Ascending aorta (tissue), 2 donors: ENCODE measurements around the gene USP5. TPM values are rescaled to one million over a fixed set of nuclear protein-coding genes. Genes with fewer than 3 reads are reported as not detected.

ENCODE experiments used
- DNase-seq, 2 donors: peaks; one replicate each; pipeline ENCODE4 v3.0.0-alpha.2; 2019; ENCODE audit warnings: low spot score in 2 of 2
- H3K27ac ChIP-seq, 2 donors: fragments of 200-600 bp; sonication (generic); one replicate each; pipeline ENCODE4 v1.5.1; 2016 to 2017; ENCODE audit warnings: mild to moderate bottlenecking in 1 of 2
- H3K27me3 ChIP-seq: fragments of 200-600 bp; sonication (generic); one replicate; pipeline ENCODE4 v1.5.1; 2017
- H3K36me3 ChIP-seq, 2 donors: fragments of 200-600 bp; sonication (generic); one replicate each; pipeline ENCODE4 v1.5.1; 2016
- H3K4me1 ChIP-seq, 2 donors: fragments of 200-600 bp; sonication (generic); one replicate each; pipeline ENCODE4 v1.5.1; 2016 to 2017; ENCODE audit warnings: mild to moderate bottlenecking in 1 of 2
- H3K4me3 ChIP-seq, 2 donors: fragments of 200-600 bp; sonication (generic); one replicate each; pipeline ENCODE4 v1.5.1; 2016 to 2017; ENCODE audit warnings: mild to moderate bottlenecking in 1 of 2
- H3K9me3 ChIP-seq, 2 donors: fragments of 200-600 bp; sonication (generic); one replicate each; pipeline ENCODE4 v1.5.1; 2016
- intact Hi-C: fragments of 100-400 bp; cut with DNase I; formaldehyde crosslinking; loops from one replicate; pipeline ENCODE4 v1.15.1; 2023
- total RNA-seq: library from RNA; depleted of rRNA; stranded (reverse); fragments of >200 nt; gene quantifications from one replicate; pipeline ENCODE4 v1.1.0, GENCODE V29; 2016
- TF ChIP-seq, protein P1 (sequence below), 3 experiments: fragments of 200-600 bp in 2 of 3; fragments of 450-650 bp in 1 of 3; sonication (generic) in 2 of 3; IDR thresholded peaks; one replicate each; pipeline ENCODE4 v1.5.1; 2016 to 2019; ENCODE audit warnings: antibody characterized with exemption in 3 of 3, mild to moderate bottlenecking in 1 of 3, moderate library complexity in 1 of 3

Gene USP5
- total RNA-seq, 1 donor from 2014 or later = 46.2 TPM

DNA sequence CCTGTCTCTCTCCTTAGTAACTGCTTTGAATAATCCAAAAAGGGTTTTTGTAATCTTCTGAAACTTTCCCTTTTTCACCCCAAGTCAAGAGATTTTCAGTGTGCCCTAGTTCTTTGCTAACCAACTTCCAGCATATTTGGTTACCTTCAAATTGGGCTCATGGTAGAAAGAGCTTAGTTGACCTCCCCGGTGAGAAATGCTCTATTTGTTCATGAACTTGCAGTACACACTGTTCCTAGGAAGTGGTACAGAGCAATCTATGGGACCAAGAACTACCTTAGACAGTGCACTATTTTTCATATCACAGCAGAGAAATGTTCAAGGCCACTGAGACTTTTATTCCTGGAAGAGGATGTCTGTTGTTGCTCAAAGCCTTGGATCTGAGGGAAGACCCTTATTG, 1.7 kb downstream of the USP5 start:
- H3K4me3 ChIP-seq = peak overlapping the region; percentile 65 to 79
- intact Hi-C loops = loop anchor here (2.0 to 5.0 kb wide), 2 partner anchors 13 to 246 kb away; partner anchors contain the start of genes CHD4 and TPI1
- H3K27ac ChIP-seq = peak overlapping the region; percentile 87 to 94

DNA sequence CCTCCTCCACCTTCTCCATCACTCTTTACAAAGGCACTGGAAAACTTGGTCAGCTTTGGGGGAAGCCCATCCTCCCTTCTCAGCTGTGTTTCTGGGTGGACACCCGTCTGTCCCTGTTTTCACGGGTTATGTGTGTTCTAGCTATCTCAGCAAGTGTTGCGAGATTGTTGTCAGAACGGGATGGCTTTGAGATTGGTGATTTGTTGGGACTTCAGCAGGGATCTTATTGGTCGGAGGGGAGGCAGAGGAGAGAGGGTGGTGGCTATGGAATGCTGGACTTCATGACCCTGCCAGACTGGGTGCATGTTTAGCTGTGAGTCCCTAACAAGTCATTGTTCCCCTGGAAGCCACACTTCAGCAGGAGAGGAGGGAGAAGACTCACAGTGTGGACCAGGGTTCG, 2.1 kb downstream of the USP5 start:
- no peaks in the 10 kb centered on the region for H3K27me3 ChIP-seq
- H3K9me3 ChIP-seq = no peaks in the 10 kb centered on the region
- TF ChIP-seq, protein P1, sequence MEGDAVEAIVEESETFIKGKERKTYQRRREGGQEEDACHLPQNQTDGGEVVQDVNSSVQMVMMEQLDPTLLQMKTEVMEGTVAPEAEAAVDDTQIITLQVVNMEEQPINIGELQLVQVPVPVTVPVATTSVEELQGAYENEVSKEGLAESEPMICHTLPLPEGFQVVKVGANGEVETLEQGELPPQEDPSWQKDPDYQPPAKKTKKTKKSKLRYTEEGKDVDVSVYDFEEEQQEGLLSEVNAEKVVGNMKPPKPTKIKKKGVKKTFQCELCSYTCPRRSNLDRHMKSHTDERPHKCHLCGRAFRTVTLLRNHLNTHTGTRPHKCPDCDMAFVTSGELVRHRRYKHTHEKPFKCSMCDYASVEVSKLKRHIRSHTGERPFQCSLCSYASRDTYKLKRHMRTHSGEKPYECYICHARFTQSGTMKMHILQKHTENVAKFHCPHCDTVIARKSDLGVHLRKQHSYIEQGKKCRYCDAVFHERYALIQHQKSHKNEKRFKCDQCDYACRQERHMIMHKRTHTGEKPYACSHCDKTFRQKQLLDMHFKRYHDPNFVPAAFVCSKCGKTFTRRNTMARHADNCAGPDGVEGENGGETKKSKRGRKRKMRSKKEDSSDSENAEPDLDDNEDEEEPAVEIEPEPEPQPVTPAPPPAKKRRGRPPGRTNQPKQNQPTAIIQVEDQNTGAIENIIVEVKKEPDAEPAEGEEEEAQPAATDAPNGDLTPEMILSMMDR (IDR thresholded peaks at IDR 0.05) = no peak
- peaks cover 36 to 38% of the 10 kb centered on the region in 2 donors for H3K36me3 ChIP-seq
- intact Hi-C loops = loop anchor here (5.0 kb wide), 1 partner anchor 247 kb away; the partner anchor contains the start of gene CHD4
- no peak for DNase-seq
- H3K4me1 ChIP-seq = peaks cover 4 to 18% of the 10 kb centered on the region in 2 donors
- no peak overlapping the region for H3K4me3 ChIP-seq
- H3K27ac ChIP-seq = peak overlapping the region; percentile 87 to 94

More for the DNA sequence above, 1.7 kb downstream of the USP5 start:
- H3K27me3 ChIP-seq = no peaks in the 10 kb centered on the region
- peaks cover 32 to 36% of the 10 kb centered on the region in 2 donors for H3K36me3 ChIP-seq
- no peaks in the 10 kb centered on the region for H3K9me3 ChIP-seq
- no peak for DNase-seq
- TF ChIP-seq, protein P1 (IDR thresholded peaks at IDR 0.05) = no peak
- peaks cover 4 to 18% of the 10 kb centered on the region in 2 donors for H3K4me1 ChIP-seq

DNA sequence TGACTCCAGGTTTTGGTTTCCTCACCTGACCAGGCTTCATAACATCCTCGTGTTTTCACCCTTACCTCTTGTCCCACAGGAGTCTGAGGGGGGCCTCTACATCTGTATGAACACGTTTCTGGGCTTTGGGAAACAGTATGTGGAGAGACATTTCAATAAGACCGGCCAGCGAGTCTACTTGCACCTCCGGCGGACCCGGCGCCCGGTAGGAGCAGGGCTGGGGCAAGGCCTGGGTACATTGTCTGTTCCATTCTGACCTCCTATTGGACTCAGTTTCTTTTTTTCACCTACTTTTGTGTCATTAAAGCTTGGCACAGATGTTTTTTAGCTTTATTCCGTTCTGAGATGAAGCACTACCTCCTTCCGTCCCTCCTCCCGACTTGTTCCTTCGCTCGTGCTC, 3.4 kb downstream of the USP5 start:
- TF ChIP-seq, protein P1 (IDR thresholded peaks at IDR 0.05) = no peak
- intact Hi-C loops = no loop called here
- no peaks in the 10 kb centered on the region for H3K9me3 ChIP-seq
- no peaks in the 10 kb centered on the region for H3K27me3 ChIP-seq
- H3K27ac ChIP-seq = peak overlapping the region; percentile 60 to 87
- H3K36me3 ChIP-seq = peaks cover 48 to 51% of the 10 kb centered on the region in 2 donors
- no peak overlapping the region for H3K4me3 ChIP-seq
- no peak for DNase-seq
- peaks cover 4 to 18% of the 10 kb centered on the region in 2 donors for H3K4me1 ChIP-seq

DNA sequence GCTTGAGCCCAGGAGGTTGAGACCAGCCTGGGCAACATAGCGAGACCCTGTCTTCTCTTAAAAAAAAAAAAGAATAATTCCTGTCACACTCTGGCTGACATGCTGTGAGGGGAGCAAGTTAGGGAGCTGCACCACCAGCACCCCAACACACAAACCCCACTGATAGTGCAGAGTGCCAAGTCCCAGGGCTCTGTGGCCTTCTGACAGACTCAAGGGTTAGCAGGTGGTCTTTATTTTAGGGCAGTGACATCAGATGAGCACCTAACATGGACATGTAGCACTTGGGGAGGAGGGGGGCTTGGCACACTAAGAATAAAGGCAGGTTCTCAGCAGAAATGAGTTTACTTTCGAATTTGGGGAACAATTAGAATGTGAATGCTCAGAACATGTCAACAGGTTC, 6.8 kb downstream of the USP5 start:
- Histone ChIP-seq H3K27me3 (no peaks in the 10 kb centered on the region), H3K4me1 (peaks cover 0 to 7% of the 10 kb centered on the region in 2 donors), H3K27ac (no peak overlapping the region), H3K36me3 (peaks cover 81 to 86% of the 10 kb centered on the region in 2 donors), H3K9me3 (no peaks in the 10 kb centered on the region), H3K4me3 (no peak overlapping the region)
- intact Hi-C loops = no loop called here
- no peak for DNase-seq
- TF ChIP-seq, protein P1 (IDR thresholded peaks at IDR 0.05) = no peak

DNA sequence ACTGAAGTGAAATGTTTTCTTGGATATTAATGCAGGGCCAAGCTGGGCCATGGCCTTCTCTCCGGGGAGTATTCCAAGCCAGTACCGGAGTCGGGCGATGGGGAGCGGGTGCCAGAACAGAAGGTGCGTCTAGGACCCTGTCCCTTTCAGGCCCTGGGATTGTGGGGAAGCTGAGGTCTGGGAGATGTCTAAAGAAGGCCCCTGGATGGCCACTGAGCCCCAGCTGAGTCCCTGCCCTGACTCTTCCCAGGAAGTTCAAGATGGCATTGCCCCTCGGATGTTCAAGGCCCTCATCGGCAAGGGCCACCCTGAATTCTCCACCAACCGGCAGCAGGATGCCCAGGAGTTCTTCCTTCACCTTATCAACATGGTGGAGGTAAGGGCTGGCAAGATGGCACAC, 8.2 kb downstream of the USP5 start:
- H3K27ac ChIP-seq = no peak overlapping the region
- DNase-seq = no peak
- TF ChIP-seq, protein P1 (IDR thresholded peaks at IDR 0.05) = no peak
- intact Hi-C loops = no loop called here
- no peaks in the 10 kb centered on the region for H3K27me3 ChIP-seq
- peaks cover 93 to 99% of the 10 kb centered on the region in 2 donors for H3K36me3 ChIP-seq
- H3K4me1 ChIP-seq = no peaks in the 10 kb centered on the region
- no peaks in the 10 kb centered on the region for H3K9me3 ChIP-seq
- no peak overlapping the region for H3K4me3 ChIP-seq

DNA sequence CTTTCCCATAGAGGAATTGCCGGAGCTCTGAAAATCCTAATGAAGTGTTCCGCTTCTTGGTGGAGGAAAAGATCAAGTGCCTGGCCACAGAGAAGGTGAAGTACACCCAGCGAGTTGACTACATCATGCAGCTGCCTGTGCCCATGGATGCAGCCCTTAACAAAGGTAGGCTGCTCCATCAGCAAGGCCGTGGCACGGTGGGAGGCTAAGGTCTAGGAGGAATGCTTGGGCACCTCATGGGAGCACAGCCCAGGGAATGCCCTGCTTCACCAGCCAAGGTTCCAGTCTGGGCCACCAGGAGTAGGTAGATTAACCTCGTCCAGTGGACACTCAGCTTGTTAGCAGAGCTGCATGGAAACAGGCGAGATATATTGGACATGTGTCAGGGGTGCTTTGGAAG, 9.0 kb downstream of the USP5 start:
- Histone ChIP-seq H3K4me3 (no peak overlapping the region), H3K27ac (no peak overlapping the region), H3K27me3 (no peaks in the 10 kb centered on the region), H3K4me1 (no peaks in the 10 kb centered on the region), H3K36me3 (peaks cover 90 to 97% of the 10 kb centered on the region in 2 donors), H3K9me3 (no peaks in the 10 kb centered on the region)
- no peak for DNase-seq
- TF ChIP-seq, protein P1 (IDR thresholded peaks at IDR 0.05) = no peak
- intact Hi-C loops = no loop called here
